GM06990 (cell line): ENCODE results near the gene SETD1A.

Source experiments
- DNase-seq: peaks from one replicate; pipeline ENCODE4 v3.0.0-alpha.2; 2011; ENCODE audit not compliant: insufficient read length; ENCODE audit errors: extremely low read depth
- H3K27me3 ChIP-seq: replicated peaks from 2 replicates; pipeline ENCODE4 v1.6.0; 2011; ENCODE audit warnings: low read length; ENCODE audit not compliant: control insufficient read depth, insufficient read depth
- H3K36me3 ChIP-seq: 2 replicates; pipeline ENCODE4 v1.5.1; 2011; ENCODE audit warnings: low read length; ENCODE audit not compliant: control insufficient read depth, insufficient read depth
- H3K4me3 ChIP-seq: replicated peaks from 2 replicates; pipeline ENCODE4 v1.5.1; 2011; ENCODE audit warnings: low read depth, mild to moderate bottlenecking, control low read depth, low read length
- CTCF ChIP-seq: IDR thresholded peaks from 2 replicates; pipeline ENCODE4 v1.5.1; 2011; ENCODE audit warnings: low read length, control low read depth, mild to moderate bottlenecking, inconsistent platforms; ENCODE audit not compliant: insufficient read depth, poor library complexity, severe bottlenecking

The SETD1A gene

GRCh38 chr16:30920891-30921290, 36.7 kb upstream of the SETD1A start:
- no peak overlapping the region for H3K4me3 ChIP-seq
- TF ChIP-seq CTCF = no peak
- no peak for DNase-seq
- no peaks in the 10 kb centered on the region for H3K27me3 ChIP-seq
- peaks cover 2% of the 10 kb centered on the region; the same call in 1 of the 2 replicates for H3K36me3 ChIP-seq

GRCh38 chr16:30921459-30921747, 36.2 kb upstream of the SETD1A start:
- no peak for DNase-seq
- no peaks in the 10 kb centered on the region for H3K27me3 ChIP-seq
- peaks cover 3% of the 10 kb centered on the region for H3K36me3 ChIP-seq
- no peak for TF ChIP-seq CTCF
- no peak overlapping the region for H3K4me3 ChIP-seq

DNA sequence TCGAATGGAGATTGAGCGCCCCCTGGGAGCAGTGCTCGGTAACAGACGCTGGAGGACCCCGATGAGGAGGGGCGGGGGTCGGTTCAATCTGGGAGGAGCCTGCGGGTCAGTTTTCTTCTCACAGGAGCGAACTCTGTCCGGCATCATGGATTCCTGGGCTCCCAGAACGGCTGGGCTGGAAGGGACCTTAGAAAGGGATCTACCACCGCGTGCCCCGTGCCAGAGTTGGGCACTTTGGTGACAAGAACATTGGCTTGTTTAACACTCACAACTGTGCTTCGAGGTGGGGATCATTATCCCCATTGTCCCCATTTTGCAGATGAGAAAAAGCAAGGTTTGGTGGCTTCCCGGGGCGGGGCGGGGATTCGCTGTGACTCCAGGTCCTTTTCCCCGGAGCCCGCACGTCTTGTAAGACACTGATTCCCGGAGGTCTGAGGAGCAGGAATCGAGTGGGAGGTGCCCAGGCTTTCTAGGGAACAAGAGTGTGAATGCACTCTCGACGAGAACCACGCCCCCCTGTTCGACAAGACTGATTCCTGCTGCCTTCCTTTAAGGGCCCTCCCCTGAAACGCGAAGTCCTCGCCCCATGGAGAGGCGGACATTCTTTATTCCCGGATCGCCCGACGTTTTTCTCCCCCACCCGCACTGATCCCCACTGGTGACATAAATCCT, 35.7 kb upstream of the SETD1A start:
- peak; percentile 80 for DNase-seq
- Histone ChIP-seq H3K27me3 (no peaks in the 10 kb centered on the region), H3K4me3 (peak overlapping the region; percentile 70), H3K36me3 (peaks cover 3% of the 10 kb centered on the region)
- peak; percentile 90 for TF ChIP-seq CTCF

- DNase-seq = peak; percentile 100
- H3K4me3 ChIP-seq = peak overlapping the region; percentile 78
- TF ChIP-seq CTCF = no peak
- H3K36me3 ChIP-seq = peaks cover 3% of the 10 kb centered on the region
- no peaks in the 10 kb centered on the region for H3K27me3 ChIP-seq
These were observed 35.1 kb upstream of the SETD1A start for GRCh38 chr16:30922420-30922959.

DNA sequence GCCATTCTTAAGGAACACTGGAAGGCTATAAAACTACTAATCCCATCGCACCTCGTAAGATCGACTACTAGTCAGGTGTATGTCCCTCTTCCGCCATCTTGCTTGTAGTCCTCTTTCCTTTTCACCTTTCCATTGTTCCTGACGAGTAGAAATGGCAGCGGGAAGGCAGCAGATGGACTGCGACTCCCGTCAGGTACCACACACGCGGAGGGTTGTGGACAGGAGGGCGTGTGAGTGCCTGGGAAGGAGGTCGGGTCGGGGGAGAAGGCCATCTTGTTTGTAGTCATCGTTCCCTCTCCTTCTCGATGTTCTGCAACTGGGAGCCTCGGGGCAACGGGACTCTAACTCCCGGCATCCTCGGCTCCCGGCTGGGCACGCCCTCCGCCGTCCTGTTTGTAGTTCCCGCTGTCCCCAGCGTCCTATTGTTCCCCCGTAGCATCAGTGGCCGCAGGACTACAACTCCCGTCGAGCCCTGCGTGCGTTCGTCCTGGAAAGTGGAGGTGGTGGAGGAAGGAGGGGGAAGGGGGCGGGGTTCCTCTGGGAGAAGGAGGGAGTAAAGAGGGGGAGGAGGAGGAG, 34.5 kb upstream of the SETD1A start:
- Histone ChIP-seq H3K27me3 (no peaks in the 10 kb centered on the region), H3K36me3 (peaks cover 3% of the 10 kb centered on the region), H3K4me3 (peak overlapping the region; percentile 78)
- DNase-seq = peak; percentile 99
- TF ChIP-seq CTCF = no peak
